Measurements from ENCODE around the gene USP28. TPM values are rescaled to one million over a fixed set of nuclear protein-coding genes. Genes with fewer than 3 reads are reported as not detected.
A peak's percentile ranks its signal among the peaks of the same experiment; 100 is the strongest.
"Not testable (repeated sequence)": the region's sequence is repeated elsewhere in the genome, so short reads cannot be mapped to it uniquely, and the experiment has no call there.

USP28 gene
- polyA plus RNA-seq, 5 donors = 29.3 to 54.9 (median 46.7) TPM

DNA sequence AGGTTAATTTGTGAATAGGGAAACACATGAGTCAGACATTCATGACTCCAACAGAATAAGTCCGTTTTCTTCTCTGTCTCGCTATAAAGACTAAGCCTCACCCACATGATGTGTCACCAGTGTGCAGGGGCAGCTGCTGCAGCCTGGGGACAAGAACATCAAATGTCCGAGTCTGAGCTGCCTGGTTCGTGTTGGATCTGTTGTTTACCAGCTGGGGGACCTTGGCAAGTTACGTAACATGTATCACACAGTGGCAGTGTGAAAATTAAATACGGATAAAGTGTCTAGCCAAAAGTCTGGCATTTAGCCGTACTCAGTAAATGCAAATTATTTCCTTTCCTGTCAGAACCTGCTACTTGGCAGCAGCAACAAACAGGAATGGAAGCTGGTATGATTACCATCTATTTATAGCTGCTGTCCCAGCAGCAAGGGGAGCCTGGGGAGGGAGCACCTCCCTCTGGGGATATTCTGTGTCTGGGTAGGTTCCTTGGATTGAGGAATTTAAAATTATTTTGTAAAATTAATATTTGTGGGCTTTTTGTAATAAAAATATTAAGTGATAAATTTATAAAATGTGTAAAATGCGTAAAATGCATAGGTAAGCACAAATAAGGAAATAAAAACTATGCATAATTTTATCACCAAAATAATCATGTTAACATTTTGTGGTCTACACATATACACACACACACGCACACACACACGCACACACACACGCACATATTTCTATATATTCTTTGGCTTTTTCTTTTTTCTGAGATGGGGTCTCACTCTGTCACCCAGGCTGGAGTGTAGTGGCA is 97.1 kb downstream of the USP28 start:
- no peak for DNase-seq

DNA sequence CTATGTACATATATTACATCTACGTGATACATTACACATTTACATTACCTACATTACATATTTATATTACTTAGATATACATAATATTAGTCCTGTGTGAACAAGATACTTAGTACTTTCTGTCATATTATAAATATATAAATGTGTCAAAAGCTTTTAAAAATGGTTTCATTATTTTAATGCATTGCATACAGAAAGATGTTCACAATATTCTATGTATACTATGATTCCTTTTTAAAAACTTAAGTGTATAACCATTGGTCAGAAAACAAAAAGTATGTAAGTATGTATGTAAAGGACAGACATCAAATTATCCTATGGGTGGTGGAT is 101.2 kb downstream of the USP28 start:
- no peak for DNase-seq

DNA sequence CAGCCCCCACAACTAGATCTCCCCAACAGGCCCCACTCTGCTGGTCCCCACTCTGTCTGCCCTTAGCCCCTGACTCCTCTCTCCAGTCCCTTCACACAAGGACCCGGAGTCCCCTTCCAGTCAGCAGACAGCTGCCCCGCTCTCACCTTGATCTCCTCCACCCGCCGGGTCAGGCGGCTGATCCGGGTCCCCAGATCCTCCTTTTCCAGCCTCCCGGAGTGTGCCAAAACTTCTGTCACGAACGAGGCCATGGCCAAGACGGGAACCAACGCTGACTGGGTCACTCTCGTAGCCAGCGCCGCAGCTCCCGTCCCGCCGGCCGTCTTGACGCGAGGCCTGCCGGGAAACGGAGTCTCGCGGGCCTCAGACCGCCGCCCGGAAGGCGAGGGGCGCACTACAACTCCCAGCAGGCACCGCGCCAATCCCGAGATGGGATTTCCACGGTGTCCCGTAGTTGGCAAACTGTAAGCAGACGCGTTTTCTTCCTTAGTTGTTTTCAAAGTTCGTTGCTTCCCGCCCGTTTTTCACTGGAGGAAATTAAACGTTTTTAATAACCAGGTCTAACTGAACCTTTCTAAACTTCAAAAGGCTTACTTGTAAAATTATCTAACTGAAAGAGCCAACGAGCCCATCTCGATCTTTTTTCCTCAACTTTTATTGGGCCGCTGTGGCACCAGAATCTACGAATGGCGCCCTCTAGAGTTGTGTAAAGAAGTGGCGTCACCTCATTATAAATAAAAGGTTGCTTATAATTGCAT is 101.8 kb downstream of the USP28 start, which contains the start of gene ZW10:
Gene ZW10, minus strand, starts transcription at position 277 of the 758 bp plus-strand sequence. Its CDS starts 26 bp downstream, at position 251.
- DNase-seq = peak; percentile 97

DNA sequence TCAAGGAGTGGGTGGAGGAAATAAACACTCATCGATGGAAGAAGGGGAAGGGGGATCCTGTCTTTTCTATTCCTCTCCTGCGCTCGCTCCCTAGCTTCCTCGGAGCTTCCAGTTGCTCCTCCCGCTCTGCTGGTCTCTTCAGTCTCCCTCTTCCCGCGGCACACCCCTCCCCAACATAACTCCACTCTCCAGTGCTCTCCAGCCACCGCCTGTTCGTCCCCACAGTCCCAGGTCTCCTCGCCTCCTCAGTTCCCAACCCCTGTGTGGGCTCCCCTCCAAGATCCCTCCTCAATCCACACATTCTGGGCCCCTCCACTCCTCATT is 102.3 kb downstream of the USP28 start:
- DNase-seq = no peak

DNA sequence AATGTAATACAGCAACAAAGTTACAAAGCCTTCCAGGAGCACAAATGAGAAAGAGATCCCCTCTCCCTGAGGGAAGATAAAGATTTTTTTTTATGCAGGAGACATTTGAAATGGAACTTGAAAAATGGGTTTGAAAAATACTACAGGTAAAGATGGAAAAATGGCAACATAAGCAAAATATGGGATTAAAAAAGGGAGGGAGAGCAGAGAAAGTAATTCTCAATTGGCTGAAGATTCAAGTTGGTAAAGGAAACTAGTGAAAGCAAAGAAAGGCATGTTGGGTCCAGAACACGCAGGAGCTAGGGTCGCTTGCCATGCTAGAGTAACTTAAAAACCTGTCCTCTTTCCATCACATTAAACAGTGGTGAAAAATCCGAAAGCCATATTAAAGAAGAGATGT is 103.4 kb downstream of the USP28 start:
- DNase-seq = no peak

DNA sequence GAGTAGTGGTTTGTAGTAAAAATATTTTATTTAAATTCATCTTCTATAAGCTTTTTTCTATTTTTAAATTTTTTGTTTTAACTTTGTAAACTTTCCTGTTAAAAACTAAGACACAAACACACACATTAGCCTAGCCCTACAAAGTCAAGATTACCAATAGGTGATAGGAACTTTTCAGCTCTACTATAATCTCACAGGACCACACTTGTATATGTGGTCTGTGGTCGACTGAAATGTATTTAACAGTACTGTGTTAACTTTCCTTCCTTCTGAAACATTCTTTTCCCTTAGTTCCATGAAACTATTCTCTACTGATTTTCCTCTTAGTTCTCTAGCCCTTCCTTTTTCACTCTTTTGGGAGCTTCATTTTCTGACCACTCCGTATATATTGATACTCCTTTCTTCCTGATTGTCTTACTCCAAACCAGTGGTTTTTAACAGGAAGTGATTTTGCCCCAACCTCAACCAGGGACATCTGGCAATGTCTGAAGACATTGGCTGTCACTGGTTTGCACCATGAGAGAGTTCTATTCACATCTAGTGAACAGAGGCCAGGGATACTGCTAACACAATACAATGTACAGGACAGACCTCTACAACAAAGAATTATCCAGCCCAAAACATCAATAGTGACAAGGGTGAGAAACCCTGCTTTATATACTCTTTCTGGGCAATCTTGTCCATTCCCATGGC is 110.7 kb downstream of the USP28 start:
- no peak for DNase-seq

DNA sequence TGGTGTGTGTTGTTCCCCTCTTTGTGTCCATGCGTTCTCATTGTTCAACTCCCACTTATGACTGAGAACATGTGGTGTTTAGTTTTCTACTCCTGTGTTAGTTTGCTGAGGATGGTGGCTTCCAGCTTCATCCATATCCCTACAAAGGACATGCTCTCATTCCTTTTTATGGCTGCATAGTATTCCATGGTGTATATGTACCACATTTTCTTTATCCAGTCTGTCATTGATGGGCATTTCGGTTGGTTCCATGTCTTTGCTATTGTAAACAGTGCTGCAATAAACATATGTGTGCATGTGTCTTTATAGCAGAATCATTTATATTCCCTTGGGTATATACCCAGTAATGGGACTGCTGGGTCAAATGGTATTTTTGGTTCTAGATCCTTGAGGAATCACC is 112.3 kb downstream of the USP28 start:
- DNase-seq = not testable (repeated sequence)

DNA sequence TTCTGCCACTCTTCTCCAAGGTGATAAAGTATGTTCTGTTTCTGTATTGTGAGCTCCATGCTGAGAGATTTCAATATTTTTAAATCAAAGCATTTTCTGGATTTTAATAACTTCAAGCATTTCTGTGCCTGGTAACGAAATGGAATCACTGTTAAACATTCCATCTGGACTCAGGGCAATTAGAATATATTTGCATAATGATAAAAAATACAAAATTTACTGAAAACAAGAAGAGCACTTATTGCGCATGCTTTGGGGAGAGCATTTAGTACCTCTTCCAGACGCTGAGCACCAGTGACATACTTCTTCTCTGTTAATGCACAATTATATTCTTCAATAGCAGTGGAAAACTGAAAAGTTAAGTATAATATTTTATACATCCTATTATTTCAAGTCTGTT is 115.1 kb downstream of the USP28 start:
- DNase-seq = no peak

DNA sequence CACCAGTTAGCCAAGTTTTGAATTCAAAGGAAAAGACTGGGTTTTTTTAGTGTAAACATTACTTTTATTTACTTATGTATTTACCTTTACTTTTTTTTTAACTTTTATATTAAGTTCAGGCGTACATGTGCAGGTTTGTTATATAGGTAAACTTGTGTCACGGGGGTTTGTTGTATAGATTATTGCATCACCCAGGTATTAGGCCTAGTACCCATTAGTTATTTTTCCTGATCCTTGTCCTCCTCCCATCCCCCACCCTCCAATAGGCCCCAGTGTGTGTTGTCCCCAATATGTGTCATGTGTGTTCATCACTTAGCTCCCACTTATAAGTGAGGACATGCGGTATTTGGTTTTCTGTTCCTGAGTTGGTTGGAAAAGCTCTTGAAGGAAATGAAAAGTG is 122.4 kb downstream of the USP28 start:
- no peak for DNase-seq

Other genes with a start within 250 kb of the USP28 start
- gene TMPRSS5, start 169.3 kb downstream of the USP28 start, polyA plus RNA-seq (ENCODE audit: insufficient read depth in 1 of 5, insufficient read length in 5 of 5, low replicate concordance in 1 of 5) = 1 to 10 TPM in 3 of 5 donors, under 1 TPM in 2; 0.67 to 1.9 (median 1.2) TPM
- gene ZW10, start 101.9 kb downstream of the USP28 start, polyA plus RNA-seq (ENCODE audit: insufficient read depth in 1 of 5, insufficient read length in 5 of 5, low replicate concordance in 1 of 5) = 10 to 100 TPM; 18.1 to 26.5 (median 24.5) TPM
- gene CLDN25, start 95.8 kb downstream of the USP28 start, polyA plus RNA-seq (ENCODE audit: insufficient read depth in 1 of 5, insufficient read length in 5 of 5, low replicate concordance in 1 of 5) = not detected
- gene HTR3B, start 29.2 kb upstream of the USP28 start, polyA plus RNA-seq (ENCODE audit: insufficient read depth in 1 of 5, insufficient read length in 5 of 5, low replicate concordance in 1 of 5) = under 1 TPM; 0.12 to 0.15 (median 0.14) TPM
- gene HTR3A, start 99.5 kb upstream of the USP28 start, polyA plus RNA-seq (ENCODE audit: insufficient read depth in 1 of 5, insufficient read length in 5 of 5, low replicate concordance in 1 of 5) = under 1 TPM in 2 of 5 donors, not detected in 3; 0.10 to 0.21 TPM
- gene ZBTB16, start 184.1 kb upstream of the USP28 start, polyA plus RNA-seq (ENCODE audit: insufficient read depth in 1 of 5, insufficient read length in 5 of 5, low replicate concordance in 1 of 5) = 1 to 10 TPM; 3.1 to 9.9 (median 6.7) TPM

All from right lung (tissue), 5 donors.